BE2C (cell line): ENCODE data around the gene USP34.
"Not testable (repeated sequence)": the region's sequence is repeated elsewhere in the genome, so short reads cannot be mapped to it uniquely, and the experiment has no call there.

ENCODE experiments used
- DNase-seq: peaks from one replicate; pipeline ENCODE4 v3.0.0-alpha.2; 2020
- H3K27me3 ChIP-seq: fragments of 250-450 bp; sonication (Bioruptor Pico); 2 replicates; pipeline ENCODE4 v1.5.1; 2020; ENCODE audit warnings: mild to moderate bottlenecking
- H3K36me3 ChIP-seq: fragments of 250-450 bp; sonication (Bioruptor Pico); 2 replicates; pipeline ENCODE4 v1.5.1; 2020; ENCODE audit warnings: mild to moderate bottlenecking
- H3K4me1 ChIP-seq: fragments of 250-450 bp; sonication (Bioruptor Pico); 2 replicates; pipeline ENCODE4 v1.5.1; 2020
- H3K4me3 ChIP-seq: 2 replicates; pipeline ENCODE4 v1.5.1; 2011; ENCODE audit warnings: low read depth, low read length
- H3K9me3 ChIP-seq: fragments of 250-450 bp; sonication (Bioruptor Pico); 2 replicates; pipeline ENCODE4 v1.5.1; 2020
- TF ChIP-seq, protein P1 (sequence below): IDR thresholded peaks from 2 replicates; pipeline ENCODE4 v1.5.1; 2012; ENCODE audit warnings: mild to moderate bottlenecking, low read depth, low read length

The USP34 gene

DNA sequence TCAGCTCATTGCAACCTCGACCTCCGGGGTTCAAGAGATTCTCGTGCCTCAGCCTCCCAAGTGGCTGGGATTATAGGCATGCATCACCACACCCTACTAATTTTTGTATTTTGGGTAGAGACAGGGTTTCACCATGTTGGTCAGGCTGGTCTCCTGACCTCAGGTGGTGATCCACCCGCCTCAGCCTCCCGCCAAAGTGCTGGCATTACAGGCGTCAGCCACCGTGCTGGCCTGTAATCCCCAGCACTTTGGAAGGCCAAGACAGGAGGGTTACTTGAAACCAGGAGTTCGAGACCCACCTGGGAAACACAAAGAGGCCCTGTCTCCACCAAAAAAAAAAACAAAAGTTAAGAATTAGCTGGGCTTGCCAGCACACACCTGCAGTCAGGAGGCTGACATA lies 18.5 kb downstream of the USP34 start:
- Histone ChIP-seq H3K4me3 (no peak overlapping the region), H3K36me3 (no peaks in the 10 kb centered on the region), H3K9me3 (no peaks in the 10 kb centered on the region), H3K27me3 (no peaks in the 10 kb centered on the region), H3K4me1 (no peaks in the 10 kb centered on the region)
- TF ChIP-seq, protein P1, sequence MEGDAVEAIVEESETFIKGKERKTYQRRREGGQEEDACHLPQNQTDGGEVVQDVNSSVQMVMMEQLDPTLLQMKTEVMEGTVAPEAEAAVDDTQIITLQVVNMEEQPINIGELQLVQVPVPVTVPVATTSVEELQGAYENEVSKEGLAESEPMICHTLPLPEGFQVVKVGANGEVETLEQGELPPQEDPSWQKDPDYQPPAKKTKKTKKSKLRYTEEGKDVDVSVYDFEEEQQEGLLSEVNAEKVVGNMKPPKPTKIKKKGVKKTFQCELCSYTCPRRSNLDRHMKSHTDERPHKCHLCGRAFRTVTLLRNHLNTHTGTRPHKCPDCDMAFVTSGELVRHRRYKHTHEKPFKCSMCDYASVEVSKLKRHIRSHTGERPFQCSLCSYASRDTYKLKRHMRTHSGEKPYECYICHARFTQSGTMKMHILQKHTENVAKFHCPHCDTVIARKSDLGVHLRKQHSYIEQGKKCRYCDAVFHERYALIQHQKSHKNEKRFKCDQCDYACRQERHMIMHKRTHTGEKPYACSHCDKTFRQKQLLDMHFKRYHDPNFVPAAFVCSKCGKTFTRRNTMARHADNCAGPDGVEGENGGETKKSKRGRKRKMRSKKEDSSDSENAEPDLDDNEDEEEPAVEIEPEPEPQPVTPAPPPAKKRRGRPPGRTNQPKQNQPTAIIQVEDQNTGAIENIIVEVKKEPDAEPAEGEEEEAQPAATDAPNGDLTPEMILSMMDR: no peak
- no peak for DNase-seq

DNA sequence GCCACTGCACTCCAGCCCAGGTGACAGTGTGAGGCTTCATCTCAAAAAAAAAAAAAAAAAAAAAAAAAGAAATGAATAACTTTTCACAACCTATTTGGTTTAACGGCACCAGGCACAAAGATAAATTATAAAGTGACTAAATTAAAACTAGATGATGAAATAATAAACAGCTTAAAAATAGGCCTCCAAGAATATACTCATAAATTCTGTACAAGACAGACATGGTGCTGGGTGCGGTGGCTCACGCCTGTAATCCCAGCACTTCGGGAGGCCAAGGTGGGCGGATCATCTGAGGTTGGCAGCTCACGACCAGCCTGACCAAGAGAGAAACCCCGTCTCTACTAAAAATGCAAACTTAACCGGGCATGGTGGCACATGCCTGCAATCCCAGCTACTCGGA lies 19.7 kb downstream of the USP34 start:
- TF ChIP-seq, protein P1: no peak
- no peak overlapping the region for H3K4me3 ChIP-seq
- H3K9me3 ChIP-seq: no peaks in the 10 kb centered on the region
- no peak for DNase-seq
- H3K27me3 ChIP-seq: no peaks in the 10 kb centered on the region
- no peaks in the 10 kb centered on the region for H3K4me1 ChIP-seq
- H3K36me3 ChIP-seq: no peaks in the 10 kb centered on the region

- H3K4me1 ChIP-seq: no peaks in the 10 kb centered on the region
- TF ChIP-seq, protein P1: no peak
- no peaks in the 10 kb centered on the region for H3K27me3 ChIP-seq
- no peak for DNase-seq
- H3K4me3 ChIP-seq: no peak overlapping the region
- H3K36me3 ChIP-seq: no peaks in the 10 kb centered on the region
- H3K9me3 ChIP-seq: no peaks in the 10 kb centered on the region
Observed at GRCh38 chr2:61450144-61450543, 20.7 kb downstream of the USP34 start.

DNA sequence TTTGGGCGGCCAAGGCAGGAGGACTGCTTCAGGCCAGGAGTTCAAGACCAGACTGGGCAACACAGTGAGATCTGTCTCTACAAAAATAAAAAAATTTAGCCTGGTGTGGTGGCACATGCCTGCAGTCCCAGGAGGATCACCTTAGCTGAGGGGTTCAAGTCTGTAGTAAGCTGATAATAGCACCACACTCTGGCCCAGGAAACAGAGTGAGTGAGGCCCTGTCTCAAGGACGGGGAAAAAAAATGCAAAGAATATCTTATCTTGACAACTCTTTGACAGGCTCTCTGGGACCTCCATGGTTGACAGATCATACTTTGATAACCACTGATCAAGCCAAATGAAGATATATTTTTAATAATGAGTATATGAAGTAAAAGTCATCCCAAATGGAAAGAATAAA lies 22.7 kb downstream of the USP34 start:
- TF ChIP-seq, protein P1: no peak
- no peaks in the 10 kb centered on the region for H3K36me3 ChIP-seq
- H3K9me3 ChIP-seq: no peaks in the 10 kb centered on the region
- H3K4me1 ChIP-seq: no peaks in the 10 kb centered on the region
- DNase-seq: no peak
- H3K27me3 ChIP-seq: no peaks in the 10 kb centered on the region
- no peak overlapping the region for H3K4me3 ChIP-seq

- not testable (repeated sequence) for H3K27me3 ChIP-seq, DNase-seq, H3K4me3 ChIP-seq, H3K36me3 ChIP-seq, H3K4me1 ChIP-seq, H3K9me3 ChIP-seq
Observed at GRCh38 chr2:61446971-61447370, 23.9 kb downstream of the USP34 start.

DNA sequence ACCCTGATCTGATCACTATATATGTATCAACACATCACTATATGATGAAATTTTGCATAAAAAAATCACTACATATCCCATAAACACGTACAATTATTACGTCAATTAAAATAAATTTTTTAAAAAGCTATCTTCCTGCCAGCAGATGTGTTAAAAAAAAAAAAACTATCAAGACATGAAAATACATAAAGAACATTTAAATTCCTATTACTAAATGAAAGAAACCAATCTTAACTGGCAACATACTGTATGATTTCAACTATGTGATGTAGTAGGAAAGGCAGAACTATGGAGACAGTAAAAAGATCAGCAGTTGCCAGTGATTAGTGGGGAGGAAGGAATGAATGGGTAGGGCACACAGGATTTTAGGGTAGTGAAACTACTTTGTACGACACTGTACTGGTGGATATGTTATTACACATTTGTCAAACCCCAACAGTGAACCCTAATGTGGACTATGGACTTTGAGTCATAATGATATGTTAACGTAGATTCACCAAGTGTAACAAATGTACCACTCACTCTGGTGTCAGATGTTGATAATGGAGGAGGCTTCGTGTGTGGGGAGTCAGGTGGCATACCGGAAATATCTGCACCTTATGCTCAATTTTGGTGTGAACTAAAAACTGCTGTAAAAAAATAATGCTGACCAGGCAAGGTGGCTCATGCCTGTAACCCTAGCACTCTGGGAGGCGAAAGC lies 27.4 kb downstream of the USP34 start:
- TF ChIP-seq, protein P1: no peak
- Histone ChIP-seq H3K9me3 (no peaks in the 10 kb centered on the region), H3K4me1 (no peaks in the 10 kb centered on the region), H3K36me3 (no peaks in the 10 kb centered on the region), H3K4me3 (no peak overlapping the region), H3K27me3 (no peaks in the 10 kb centered on the region)
- DNase-seq: no peak
